ENCODE results near the gene FGF2. TPM values are rescaled to one million over a fixed set of nuclear protein-coding genes. Genes with fewer than 3 reads are reported as not detected.

The FGF2 gene
- total and polyA plus RNA-seq, 2 donors (not counting 1 experiment from before 2014, with no cell fraction given), result 0.13 TPM; not detected in 1

- peaks cover 47% of the 10 kb centered on the region for H3K27me3 Mint-ChIP-seq
Observed at GRCh38 chr4:122873146-122873545, 46.5 kb downstream of the FGF2 start.

More at GRCh38 chr4:122873146-122873545, 46.5 kb downstream of the FGF2 start:
- no peaks in the 10 kb centered on the region for H3K79me2 ChIP-seq (ENCODE audit: control insufficient read depth, insufficient read depth, low read length)
- no peaks in the 10 kb centered on the region for H3K36me3 ChIP-seq (replicated peaks in 1 of 2; ENCODE audit: control extremely low read depth in 1 of 2, control insufficient read depth in 1 of 2, extremely low read depth in 1 of 2, insufficient read depth in 2 of 2, low read length in 1 of 2)
- no peaks in the 10 kb centered on the region for H4K20me1 ChIP-seq (ENCODE audit: control insufficient read depth, insufficient read depth, low read length, poor library complexity, severe bottlenecking)
- H3K27ac Mint-ChIP-seq, result no peak overlapping the region
- H3K4me1 ChIP-seq (ENCODE audit: control insufficient read depth in 2 of 2, insufficient read depth in 2 of 2, low read length in 2 of 2), result no peaks in the 10 kb centered on the region
- no peak overlapping the region for H2AFZ ChIP-seq (ENCODE audit: insufficient read depth, low read depth, low read length, poor library complexity, severe bottlenecking)
- no peak for TF ChIP-seq CTCF (IDR thresholded peaks at IDR 0.05)
- no peak for TF ChIP-seq EZH2 (IDR thresholded peaks at IDR 0.05; ENCODE audit: borderline replicate concordance, insufficient read depth, low read depth, low read length, poor library complexity, severe bottlenecking)
- H3K4me3 ChIP-seq (ENCODE audit: control extremely low read depth in 1 of 5, extremely low read depth in 1 of 5, insufficient read depth in 1 of 5, low read depth in 2 of 5, low read length in 4 of 5), result no peak overlapping the region
- H3K9me3 ChIP-seq (ENCODE audit: control extremely low read depth in 1 of 3, control insufficient read depth in 2 of 3, insufficient read depth in 1 of 3, low read length in 2 of 3), result peaks cover 0 to 1% (median 0%) of the 10 kb centered on the region in 3 donors
- DNase-seq, result no peak
- no peaks in the 10 kb centered on the region for H3K4me1 Mint-ChIP-seq
- intact Hi-C loops (cut with micrococcal nuclease), result no loop called here
- no peak overlapping the region for H3K4me3 Mint-ChIP-seq
- ChIA-PET CTCF (no interaction called here), POLR2A (no interaction called here)
- H3K4me2 ChIP-seq (replicated peaks; ENCODE audit: low read depth, low read length, poor library complexity, severe bottlenecking), result no peak overlapping the region
- H3K9ac ChIP-seq (ENCODE audit: low read length), result no peak overlapping the region
- no CpG with 5 or more reads among the region's 1 CpG for WGBS (ENCODE audit: insufficient coverage)
- H3K9me3 Mint-ChIP-seq (ENCODE audit: insufficient read depth), result peaks cover 5% of the 10 kb centered on the region
- peaks cover 0 to 11% (median 2%) of the 10 kb centered on the region in 4 experiments for H3K27me3 ChIP-seq (replicated peaks in 1 of 4; ENCODE audit: control extremely low read depth in 1 of 4, control insufficient read depth in 3 of 4, insufficient read depth in 4 of 4, low read length in 3 of 4)
- no peak for ATAC-seq (ENCODE audit: low read depth)
- no peak overlapping the region for H3K27ac ChIP-seq (ENCODE audit: low read length in 2 of 2)
